Measurements from ENCODE around the gene UCP1.
"Not testable (repeated sequence)": the region's sequence is repeated elsewhere in the genome, so short reads cannot be mapped to it uniquely, and the experiment has no call there.

The UCP1 gene

DNA sequence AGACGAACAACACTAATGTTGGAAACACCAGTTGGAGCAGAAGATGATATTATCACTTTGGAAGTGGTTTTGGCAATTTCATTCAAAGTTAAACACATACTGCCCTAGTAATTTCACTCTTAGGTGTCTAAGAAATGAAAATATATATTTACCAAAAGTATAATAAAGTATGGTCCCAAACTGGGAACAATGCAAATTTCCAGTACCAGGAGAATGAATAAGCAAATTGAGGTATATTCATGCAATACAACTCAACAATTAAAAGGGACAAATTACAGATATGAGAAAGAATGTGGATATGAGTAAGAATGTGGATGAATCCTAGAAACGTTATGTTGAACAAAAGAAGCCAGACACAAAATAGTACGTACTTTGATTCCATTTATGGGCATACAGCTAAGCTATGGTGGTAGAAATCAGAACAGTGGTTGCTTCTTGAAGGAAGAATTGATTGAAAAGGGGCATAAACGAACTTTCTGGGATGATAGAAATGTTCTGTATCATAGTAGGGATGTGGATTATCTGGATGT is 34.7 kb downstream of the UCP1 start:
- peak; percentile 10 to 17 for DNase-seq (ENCODE audit: low read depth in 2 of 2)

DNA sequence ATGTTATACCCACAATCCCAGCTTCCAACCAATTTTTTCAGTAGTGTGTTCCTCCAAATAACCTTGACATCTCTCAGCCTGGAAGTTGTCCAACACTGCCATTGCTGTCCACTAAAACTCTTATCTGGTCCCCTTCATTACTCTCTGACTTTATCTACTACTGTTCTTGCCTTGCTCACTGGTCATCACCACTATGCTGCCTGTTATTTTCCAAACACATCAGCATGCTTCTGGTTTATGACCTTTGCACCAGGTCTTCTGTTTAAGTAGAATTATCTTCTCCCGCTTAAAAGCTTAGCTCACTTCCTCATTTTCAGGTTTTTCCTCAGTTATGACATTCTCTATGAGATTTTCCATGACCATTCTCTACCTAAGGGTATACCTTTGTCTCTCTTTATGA is 39.3 kb downstream of the UCP1 start:
- DNase-seq (ENCODE audit: low read depth in 2 of 2): no peak

DNA sequence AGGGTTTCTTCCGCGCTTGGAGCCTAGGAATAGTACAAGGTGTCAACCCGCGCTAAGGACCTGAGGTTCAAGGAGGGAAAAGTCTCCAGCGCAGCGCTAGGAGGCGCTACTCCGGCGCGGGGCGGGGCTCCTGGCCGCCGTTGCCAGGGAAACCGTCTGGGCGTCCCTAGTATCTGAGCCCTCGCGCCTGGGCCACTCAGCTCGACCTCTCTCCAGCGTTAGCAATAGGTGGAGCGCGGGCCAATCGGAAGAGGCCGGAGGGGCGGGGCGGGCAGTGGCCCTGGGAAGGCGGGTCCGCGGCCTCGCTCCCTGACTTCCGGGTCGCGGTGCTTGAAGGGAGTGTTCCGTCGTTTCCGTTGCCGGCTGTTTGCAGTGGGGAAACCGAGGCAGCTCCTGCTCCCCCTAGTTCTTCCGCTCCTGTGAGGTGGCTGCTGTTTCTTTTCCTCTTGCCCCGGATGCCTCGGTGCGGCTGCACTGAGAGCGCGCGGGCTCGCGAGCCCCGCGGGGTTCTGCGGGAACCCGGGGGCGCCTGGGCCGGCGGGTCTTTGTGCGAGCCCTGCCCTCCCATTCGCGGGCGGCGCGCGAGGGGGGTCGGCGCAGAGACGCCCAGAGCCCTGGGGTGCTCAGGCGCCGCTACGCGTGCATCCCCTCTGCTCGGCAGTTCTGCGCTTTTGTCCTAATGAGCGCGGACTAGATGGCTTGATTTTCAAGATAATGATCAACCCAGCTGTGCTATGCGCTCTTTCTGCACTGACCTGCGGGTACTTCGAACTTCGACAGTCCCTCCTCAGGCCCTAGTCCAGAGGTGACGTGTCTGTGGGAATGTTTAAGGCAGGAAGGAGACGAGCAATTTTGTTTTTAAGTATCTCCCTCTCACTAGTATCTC is 44.7 kb downstream of the UCP1 start, which contains the start of gene ELMOD2:
Gene ELMOD2 (plus strand): TSS at position 312 of the 886 bp plus-strand sequence. CDS start 1,261 bp downstream, outside the sequence.
- DNase-seq (ENCODE audit: low read depth in 2 of 2): peak; percentile 94 to 96

DNA sequence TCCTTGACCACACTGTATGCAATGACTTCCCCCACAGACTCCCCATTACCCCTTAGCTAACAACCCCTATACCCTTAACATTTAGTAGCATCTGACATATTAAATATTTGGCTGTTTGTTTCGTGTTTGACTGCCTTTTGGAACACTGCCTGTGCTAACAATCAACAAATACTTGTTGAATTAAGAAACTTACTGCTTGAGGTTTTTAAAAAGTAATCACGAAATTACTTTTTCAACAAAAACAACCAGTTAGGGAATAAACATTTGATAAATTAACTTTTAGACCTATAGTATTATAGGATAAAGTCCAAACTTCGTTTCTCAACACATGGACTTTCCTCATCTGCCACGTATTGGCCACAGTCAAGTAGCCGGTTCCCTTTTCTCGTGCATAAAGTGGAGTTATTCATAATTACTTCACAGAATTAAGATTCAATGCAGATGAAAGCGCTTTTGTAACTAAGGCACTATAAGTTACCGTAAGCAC is 45.3 kb downstream of the UCP1 start:
- no peak for DNase-seq (ENCODE audit: low read depth in 2 of 2)

DNA sequence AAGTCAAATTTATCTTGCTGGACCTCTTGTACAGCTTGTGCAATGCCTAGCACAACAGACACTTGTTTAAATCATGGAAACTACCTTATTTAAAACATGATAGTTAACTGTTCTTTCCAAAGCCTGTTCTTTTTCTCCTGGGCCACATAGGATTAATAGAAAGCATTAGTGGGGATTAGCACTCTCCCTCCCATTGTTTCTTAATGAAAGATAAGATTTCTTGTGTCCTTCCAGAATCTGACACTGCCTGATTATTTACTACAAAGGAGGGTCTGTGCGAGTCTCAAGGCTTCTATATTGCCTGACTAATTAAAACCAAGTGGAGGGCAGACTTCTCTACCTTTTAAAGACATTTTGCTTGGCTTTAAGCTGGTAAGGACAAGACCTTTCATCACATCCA is 53.3 kb downstream of the UCP1 start:
- no peak for DNase-seq (ENCODE audit: low read depth in 2 of 2)

DNA sequence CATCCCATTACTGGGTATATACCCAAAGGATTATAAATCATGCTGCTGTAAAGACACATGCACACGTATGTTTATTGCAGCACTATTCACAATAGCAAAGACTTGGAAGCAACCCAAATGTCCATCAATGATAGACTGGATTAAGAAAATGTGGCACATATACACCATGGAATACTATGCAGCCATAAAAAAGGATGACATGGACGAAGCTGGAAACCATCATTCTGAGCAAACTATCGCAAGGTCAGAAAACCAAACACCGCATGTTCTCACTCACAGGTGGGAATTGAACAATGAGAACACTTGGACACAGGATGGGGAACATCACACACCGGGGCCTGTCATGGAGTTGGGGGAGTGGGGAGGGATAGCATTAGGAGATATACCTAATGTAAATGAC is 55.0 kb downstream of the UCP1 start:
- DNase-seq (ENCODE audit: low read depth in 2 of 2): not testable (repeated sequence)
